Measurements from ENCODE around the gene CACNG4. TPM values are rescaled to one million over a fixed set of nuclear protein-coding genes. Genes with fewer than 3 reads are reported as not detected.

Gene CACNG4
- total and polyA plus RNA-seq, 2 of the 4 experiments (the other 2 are of a cell fraction), result under 0.01 to 0.53 TPM

GRCh38 chr17:67026341-67026740 is 61.8 kb downstream of the CACNG4 start:
- Histone ChIP-seq H3K14ac (replicated peaks; ENCODE audit: low read depth, low read length) (peak overlapping the region; percentile 21; the same call in 1 of the 2 replicates), H4K20me1 (ENCODE audit: insufficient read depth, low read length) (no peaks in the 10 kb centered on the region), H3K27me3 (ENCODE audit: control insufficient read depth, insufficient read depth, low read length) (peaks cover 14% of the 10 kb centered on the region; the same call in 1 of the 2 replicates), H3K4me3 (ENCODE audit: insufficient read depth, low read depth, low read length) (no peak overlapping the region), H3K4me1 (ENCODE audit: control insufficient read depth, insufficient read depth, low read length) (no peaks in the 10 kb centered on the region), H4K91ac (ENCODE audit: insufficient read depth, low read depth, low read length) (no peak overlapping the region), H2AK5ac (ENCODE audit: low read depth, low read length) (peak overlapping the region; percentile 62; the same call in 1 of the 2 replicates), H3K9ac (ENCODE audit: low read depth, low read length) (no peak overlapping the region), H2BK15ac (ENCODE audit: low read depth, low read length) (0 out of 3 replicates have a peak overlapping the region, but pooled peaks have one; percentile 44), H3K18ac (ENCODE audit: low read depth, low read length) (no peak overlapping the region), H2AFZ (replicated peaks; ENCODE audit: low read length, poor library complexity) (no peak overlapping the region), H3K4ac (ENCODE audit: low read depth, low read length) (no peak overlapping the region), H3K9me3 (ENCODE audit: control insufficient read depth, insufficient read depth, low read length) (no peaks in the 10 kb centered on the region), H2BK120ac (ENCODE audit: low read depth, low read length) (no peak overlapping the region), H2BK20ac (ENCODE audit: low read depth, low read length) (no peak overlapping the region), H3K56ac (ENCODE audit: extremely low read depth, insufficient read depth, low read length) (no peak overlapping the region), H3K36me3 (ENCODE audit: control insufficient read depth, insufficient read depth, low read length) (no peaks in the 10 kb centered on the region), H4K8ac (ENCODE audit: low read depth in 2 of 2, low read length in 2 of 2) (no peak overlapping the region), H3K9me1 (ENCODE audit: insufficient read depth, low read length) (peaks cover 8% of the 10 kb centered on the region; the same call in 1 of the 2 replicates), H2BK5ac (ENCODE audit: low read depth, low read length, poor library complexity, severe bottlenecking) (peak overlapping the region; percentile 72), H3K27ac (ENCODE audit: insufficient read depth, low read length) (no peak overlapping the region), H4K5ac (ENCODE audit: low read depth, low read length) (no peak overlapping the region), H2AK9ac (replicated peaks; ENCODE audit: low read depth, low read length, poor library complexity) (no peak overlapping the region), H3K4me2 (ENCODE audit: low read depth, low read length) (no peak overlapping the region), H3K23ac (ENCODE audit: low read depth, low read length) (no peak overlapping the region), H3K79me1 (ENCODE audit: low read depth in 1 of 2, low read length in 2 of 2) (no peaks in the 10 kb centered on the region)
- dilution Hi-C loops (cut with HindIII; ENCODE audit: low sequenced_read_pairs, unreplicated experiment) (no loop called here), in situ Hi-C loops (cut with MboI; ENCODE audit: low sequenced_read_pairs) (no loop called here), intact Hi-C loops (cut with micrococcal nuclease) (no loop called here)
- ATAC-seq (ENCODE audit: low read depth) (0 out of 2 replicates have a peak, but pooled peaks have one; percentile 29), DNase-seq (no peak)
- ChIA-PET CTCF (interaction anchor here (0.7 kb wide), 1 partner anchor 11 kb away, joined by 3 read pairs; no protein-coding TSS in a partner anchor), POLR2A (ENCODE audit: unreplicated experiment) (no interaction called here)
- WGBS, 2 experiments (ENCODE audit: extremely low coverage in 2 of 2, insufficient read length in 1 of 2), result 80% methylated on average over 1 of the region's 2 CpGs; no CpG with 5 or more reads in 1 of the 2 experiments
- TF ChIP-seq RAD21 (IDR thresholded peaks at IDR 0.05; ENCODE audit: low read length), result no peak
- TF ChIP-seq CHD1 (IDR thresholded peaks at IDR 0.05; ENCODE audit: low read depth, low read length), result no peak
- no TSS peak for BruUV-seq (replicated peaks)

Measured in IMR-90 (cell line).